Frontal cortex (tissue), 4 donors: ENCODE data around the gene NSD2. TPM values are rescaled to one million over a fixed set of nuclear protein-coding genes. Genes with fewer than 3 reads are reported as not detected.

Source experiments
- DNase-seq, 2 donors: peaks; one replicate each; pipeline ENCODE4 v3.0.0; 2012; ENCODE audit warnings: low spot score in 2 of 2
- FAIRE-seq: peaks from 2 replicates; lab custom pipeline; 2012; peaks lifted over from hg19 to GRCh38; lab: Jason Lieb, UNC
- total RNA-seq: library from RNA; depleted of rRNA; stranded (reverse); fragments of >200 nt; gene quantifications from one replicate; pipeline ENCODE4 v1.2.3, GENCODE V29; 2014
- donor health status: control.
- donor health status: control.
- donor health status: control.

Gene NSD2
- total RNA-seq, 1 donor from 2014 or later = 113 TPM

- DNase-seq = no peak
- no peak for FAIRE-seq
These were observed 107.7 kb downstream of the NSD2 start for GRCh38 chr4:1978741-1979476.

GRCh38 chr4:1979477-1980196 lies 108.4 kb downstream of the NSD2 start:
- no peak for FAIRE-seq

GRCh38 chr4:1980561-1981041 lies 109.4 kb downstream of the NSD2 start:
- DNase-seq (no peak), FAIRE-seq (no peak)

More at GRCh38 chr4:1979477-1980196, 108.4 kb downstream of the NSD2 start:
- no peak for DNase-seq

- DNase-seq (no peak), FAIRE-seq (no peak)
These were observed 110.3 kb downstream of the NSD2 start for GRCh38 chr4:1981251-1982058.

- no peak for FAIRE-seq
- no peak for DNase-seq
These were observed 111.2 kb downstream of the NSD2 start for GRCh38 chr4:1982124-1983052.

- FAIRE-seq = no peak
These were observed 112.1 kb downstream of the NSD2 start for GRCh38 chr4:1983053-1983845.

GRCh38 chr4:1983846-1984405 lies 112.7 kb downstream of the NSD2 start:
- no peak for DNase-seq
- no peak for FAIRE-seq

More at GRCh38 chr4:1983053-1983845, 112.1 kb downstream of the NSD2 start:
- DNase-seq = no peak

GRCh38 chr4:1984406-1985191 lies 113.4 kb downstream of the NSD2 start:
- FAIRE-seq (no peak), DNase-seq (no peak)

- no peak for FAIRE-seq
These were observed 114.1 kb downstream of the NSD2 start for GRCh38 chr4:1985294-1985693.

GRCh38 chr4:1985780-1986577 lies 114.8 kb downstream of the NSD2 start:
- DNase-seq (no peak), FAIRE-seq (no peak)

More at GRCh38 chr4:1985294-1985693, 114.1 kb downstream of the NSD2 start:
- DNase-seq = no peak

GRCh38 chr4:1986578-1987210 lies 115.5 kb downstream of the NSD2 start:
- DNase-seq = no peak
- FAIRE-seq = no peak

- DNase-seq = no peak
- FAIRE-seq = no peak
These were observed 116.1 kb downstream of the NSD2 start for GRCh38 chr4:1987296-1987695.

GRCh38 chr4:1987721-1988326 lies 116.6 kb downstream of the NSD2 start:
- DNase-seq (no peak), FAIRE-seq (no peak)

GRCh38 chr4:1988327-1988724 lies 117.1 kb downstream of the NSD2 start:
- no peak for DNase-seq
- no peak for FAIRE-seq

- FAIRE-seq = no peak
These were observed 118.5 kb downstream of the NSD2 start for GRCh38 chr4:1989533-1990347.

More at GRCh38 chr4:1989533-1990347, 118.5 kb downstream of the NSD2 start:
- DNase-seq = no peak
